GM19467 (cell line): Measurements from ENCODE around the gene PRMT6.
"Not testable (repeated sequence)": the region's sequence is repeated elsewhere in the genome, so short reads cannot be mapped to it uniquely, and the experiment has no call there.

Source experiments
- ATAC-seq: cut with Tn5 transposase; IDR thresholded peaks from one replicate; pipeline ENCODE4 v1.9.1; 2021; ENCODE audit warnings: mild to moderate bottlenecking, moderate library complexity; ENCODE audit not compliant: unreplicated experiment

Gene PRMT6

DNA sequence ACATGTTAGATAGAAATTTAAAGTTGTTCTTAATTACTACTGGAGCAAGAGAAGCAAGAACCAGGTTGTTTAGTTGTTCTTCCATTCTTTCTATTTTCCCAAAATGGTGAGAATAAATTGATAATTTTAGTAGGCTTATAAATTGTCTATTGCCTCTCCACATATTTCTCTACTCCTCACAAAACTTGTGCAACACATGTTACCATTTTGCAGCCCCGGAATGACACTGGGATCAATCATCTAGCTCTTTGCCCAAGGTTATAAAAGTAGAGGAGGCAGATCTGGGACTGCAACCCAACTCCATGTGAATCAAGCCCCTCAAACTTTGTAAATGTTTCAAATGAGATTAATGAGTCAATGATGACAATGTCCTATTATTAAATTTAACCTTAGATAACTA is 34.9 kb downstream of the PRMT6 start:
- ATAC-seq = no peak

DNA sequence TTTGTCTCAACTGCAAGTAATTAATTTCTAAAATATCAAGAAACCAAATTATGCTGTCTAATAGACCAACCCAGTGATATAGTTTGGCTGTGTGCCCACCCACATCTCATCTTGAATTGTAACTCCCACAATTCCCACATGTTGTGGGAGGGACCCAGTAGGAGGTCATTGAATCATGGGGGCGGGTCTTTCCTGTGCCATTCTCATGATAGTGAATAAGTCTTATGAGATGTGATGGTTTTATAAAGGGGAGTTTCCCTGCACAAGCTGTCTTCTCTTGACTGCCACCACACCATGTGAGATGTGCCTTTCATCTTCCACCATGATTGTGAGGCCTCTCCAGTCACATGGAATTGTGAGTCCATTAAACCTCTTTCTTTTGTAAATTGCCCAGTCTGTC is 36.9 kb downstream of the PRMT6 start:
- not testable (repeated sequence) for ATAC-seq

DNA sequence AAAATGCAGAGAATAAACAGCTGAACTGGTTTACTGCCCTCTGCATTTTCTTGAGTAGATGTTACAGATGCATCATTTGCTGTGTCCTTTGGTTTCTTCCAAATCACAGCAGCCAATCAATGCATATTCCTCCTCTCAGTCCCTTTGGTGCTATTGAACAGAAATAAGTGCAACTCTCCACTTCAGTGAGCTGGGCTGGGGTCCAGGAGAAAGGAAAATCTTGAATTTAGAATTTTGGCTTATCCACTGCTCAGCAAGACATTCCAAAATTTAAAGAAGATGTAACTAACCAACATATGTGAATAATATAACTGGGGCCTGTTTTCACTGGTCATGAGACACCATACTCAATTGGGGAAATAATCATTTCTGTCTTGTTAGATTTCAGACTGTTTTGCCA is 39.2 kb downstream of the PRMT6 start:
- ATAC-seq = no peak

GRCh38 chr1:107096690-107097089 is 40.2 kb downstream of the PRMT6 start:
- ATAC-seq = no peak

DNA sequence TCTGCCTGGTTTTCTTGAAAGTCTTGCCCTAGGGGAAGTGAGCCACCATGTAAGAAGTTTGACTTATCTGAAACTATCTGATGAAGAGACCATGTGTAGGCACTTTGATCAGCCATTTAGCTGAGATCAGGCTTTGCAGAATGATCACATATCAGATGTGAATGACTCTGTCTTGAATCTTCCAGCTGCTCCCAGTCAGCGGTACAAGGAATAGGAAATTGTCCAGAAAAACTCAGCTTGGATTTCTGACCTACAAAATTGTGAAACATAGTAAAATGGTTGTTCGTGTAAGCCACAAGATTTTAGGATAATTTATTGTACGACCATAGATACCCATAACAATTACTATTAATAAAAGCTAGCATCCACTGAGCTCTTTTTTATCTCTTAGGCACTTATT is 42.5 kb downstream of the PRMT6 start:
- no peak for ATAC-seq

DNA sequence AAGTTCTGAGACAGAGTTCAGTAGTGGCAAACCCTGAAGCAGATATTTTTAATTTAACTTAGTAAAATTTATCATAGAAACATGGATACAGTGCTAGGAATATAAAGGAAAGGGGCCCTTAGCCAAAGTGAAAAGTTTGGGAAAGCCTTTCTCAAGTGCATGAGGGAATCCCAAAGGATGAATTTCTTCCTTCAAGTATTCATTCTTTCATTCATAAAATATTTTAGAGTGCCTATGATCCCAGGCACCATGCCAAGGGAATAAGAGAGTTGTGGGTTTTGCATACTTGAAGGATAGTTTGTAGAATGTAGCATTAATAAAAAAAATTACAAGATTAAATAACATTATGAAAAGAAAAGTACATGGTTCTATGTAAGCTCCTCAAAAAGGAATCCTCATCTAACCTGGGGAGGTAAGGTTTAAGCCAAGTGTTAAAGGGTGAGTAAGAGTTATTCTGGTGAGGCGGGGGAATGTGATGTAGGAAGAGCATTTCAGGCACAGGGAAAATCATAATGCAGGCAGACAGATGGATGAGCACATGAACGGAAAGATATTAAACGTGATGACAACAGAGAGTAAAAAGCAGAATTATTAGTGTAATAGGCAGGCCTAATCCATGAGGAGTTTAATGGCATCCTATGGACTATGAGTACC is 44.0 kb downstream of the PRMT6 start:
- ATAC-seq = no peak

- ATAC-seq = no peak
Measured at GRCh38 chr1:107105914-107106313, 49.4 kb downstream of the PRMT6 start.
